Breast epithelium (tissue), 4 donors: ENCODE data around the gene RPL4. TPM values are rescaled to one million over a fixed set of nuclear protein-coding genes. Genes with fewer than 3 reads are reported as not detected.
"Not testable (repeated sequence)": the region's sequence is repeated elsewhere in the genome, so short reads cannot be mapped to it uniquely, and the experiment has no call there.

ENCODE experiments used
- DNase-seq, 2 donors: peaks; one replicate each; pipeline ENCODE4 v3.0.0-alpha.2; 2019; ENCODE audit warnings: low spot score in 2 of 2
- H3K27ac ChIP-seq, 2 donors: fragments of 200-600 bp; sonication (generic) in 1 of 2; one replicate each; pipeline ENCODE4 v1.5.1; 2016 to 2019; ENCODE audit warnings: mild to moderate bottlenecking in 1 of 2
- H3K27me3 ChIP-seq, 2 donors: fragments of 200-600 bp; sonication (generic) in 1 of 2; one replicate each; pipeline versions ENCODE4 v1.5.1 to v1.6.0; 2017 to 2019; ENCODE audit warnings: control low read depth in 1 of 2, mild to moderate bottlenecking in 1 of 2
- H3K36me3 ChIP-seq: fragments of 200-600 bp; one replicate; pipeline ENCODE4 v1.5.1; 2019
- H3K4me1 ChIP-seq, 2 donors: fragments of 200-600 bp; sonication (generic); one replicate each; pipeline ENCODE4 v1.5.1; 2016 to 2019; ENCODE audit warnings: control low read depth in 1 of 2
- H3K4me3 ChIP-seq, 3 donors: fragments of 200-600 bp; sonication (generic); 1 replicate in 2 of 3; 2 replicates in 1 of 3; pipeline ENCODE4 v1.5.1; 2016 to 2019; ENCODE audit warnings: mild to moderate bottlenecking in 3 of 3, moderate library complexity in 2 of 3
- H3K9me3 ChIP-seq, 2 donors: fragments of 200-600 bp; sonication (generic) in 1 of 2; one replicate each; pipeline ENCODE4 v1.5.1; 2016 to 2019; ENCODE audit warnings: control low read depth in 1 of 2
- CTCF ChIP-seq, 3 donors: fragments of 450-650 bp; IDR thresholded peaks; one replicate each; pipeline ENCODE4 v1.5.1; 2016 to 2017; ENCODE audit warnings: antibody characterized with exemption in 3 of 3, mild to moderate bottlenecking in 3 of 3, moderate library complexity in 3 of 3
- POLR2A ChIP-seq: fragments of 450-650 bp; IDR thresholded peaks from one replicate; pipeline ENCODE4 v1.6.1; 2016; ENCODE audit warnings: antibody characterized with exemption, mild to moderate bottlenecking, moderate library complexity
- POLR2AphosphoS5 ChIP-seq, 3 donors: sonication (generic); formaldehyde crosslinking; IDR thresholded peaks; one replicate each; pipeline ENCODE4 v1.6.1; 2017; ENCODE audit warnings: antibody characterized with exemption in 3 of 3
- intact Hi-C: fragments of 100-400 bp; cut with DNase I; formaldehyde crosslinking; loops from one replicate; pipeline ENCODE4 v1.15.1; 2023; ENCODE audit warnings: low total_unique reads
- total RNA-seq, 3 donors: library from RNA; depleted of rRNA; stranded (reverse); fragments of >200 nt; gene quantifications; one replicate each; pipeline ENCODE4 v1.1.0, GENCODE V29; 2016

Gene RPL4
- total RNA-seq, 3 donors from 2014 or later: 3,770 to 3,861 (median 3,828) TPM

GRCh38 chr15:66505430-66505811 lies 766 bp upstream of the RPL4 start:
- intact Hi-C loops: no loop called here
- H3K4me3 ChIP-seq: peak overlapping the region; percentile 85 to 99 (median 92)
- TF ChIP-seq CTCF (IDR thresholded peaks at IDR 0.05) (no peak), POLR2A (peak; percentile 30)
- no peak for DNase-seq
- peak overlapping the region; percentile 96 for H3K27ac ChIP-seq
- H3K36me3 ChIP-seq: peaks cover 5% of the 10 kb centered on the region
- H3K4me1 ChIP-seq: peaks cover 9% of the 10 kb centered on the region in 2 donors
- no peaks in the 10 kb centered on the region for H3K27me3 ChIP-seq
- H3K9me3 ChIP-seq: no peaks in the 10 kb centered on the region

GRCh38 chr15:66503780-66504562 lies 684 bp downstream of the RPL4 start:
- intact Hi-C loops: no loop called here
- Histone ChIP-seq H3K27me3 (no peaks in the 10 kb centered on the region), H3K4me1 (peaks cover 9% of the 10 kb centered on the region in 2 donors), H3K9me3 (no peaks in the 10 kb centered on the region), H3K27ac (peak overlapping the region; percentile 96), H3K4me3 (peak overlapping the region; percentile 85 to 99 (median 92)), H3K36me3 (peaks cover 5% of the 10 kb centered on the region)
- TF ChIP-seq POLR2A: no peak
- no peak for TF ChIP-seq CTCF (IDR thresholded peaks at IDR 0.05)
- no peak for TF ChIP-seq POLR2AphosphoS5 (IDR thresholded peaks at IDR 0.05)
- DNase-seq: no peak

GRCh38 chr15:66503041-66503648 lies 1.5 kb downstream of the RPL4 start:
- DNase-seq, H3K36me3 ChIP-seq, H3K9me3 ChIP-seq, H3K4me1 ChIP-seq, H3K27me3 ChIP-seq, intact Hi-C loops: not testable (repeated sequence)
- H3K27ac ChIP-seq: peak overlapping the region; percentile 23 to 96
- H3K4me3 ChIP-seq: peak overlapping the region in 2 of 3 donors; percentile 85 to 99

- Histone ChIP-seq H3K9me3 (no peaks in the 10 kb centered on the region), H3K27ac (peak overlapping the region in 1 of 2 donors; percentile 23), H3K4me1 (peaks cover 9% of the 10 kb centered on the region in 2 donors), H3K36me3 (peaks cover 5% of the 10 kb centered on the region), H3K4me3 (peak overlapping the region in 1 of 3 donors; percentile 85), H3K27me3 (no peaks in the 10 kb centered on the region)
- intact Hi-C loops: no loop called here
- DNase-seq: no peak
- no peak for TF ChIP-seq POLR2A
- no peak for TF ChIP-seq POLR2AphosphoS5 (IDR thresholded peaks at IDR 0.05)
- no peak for TF ChIP-seq CTCF (IDR thresholded peaks at IDR 0.05)
These were observed 2.2 kb downstream of the RPL4 start for GRCh38 chr15:66502491-66502890.

- H3K9me3 ChIP-seq, H3K27ac ChIP-seq, DNase-seq, H3K4me3 ChIP-seq, H3K36me3 ChIP-seq, H3K27me3 ChIP-seq, intact Hi-C loops: not testable (repeated sequence)
- H3K4me1 ChIP-seq: peaks cover 9 to 14% of the 10 kb centered on the region in 2 donors
These were observed 4.3 kb downstream of the RPL4 start for GRCh38 chr15:66500346-66500745.
